HEK293 (cell line): ENCODE data around the gene FMN1.

Experiments used
- CTCF ChIP-seq: fragments of 450-650 bp; formaldehyde crosslinking; IDR thresholded peaks from 2 replicates; pipeline ENCODE4 v1.5.1; 2016; ENCODE audit warnings: missing biosample characterization, missing genetic modification characterization
- IKZF3 ChIP-seq: fragments of 450-650 bp; IDR thresholded peaks from 2 replicates; pipeline ENCODE4 v1.5.0; 2018; ENCODE audit warnings: missing biosample characterization, mild to moderate bottlenecking, missing genetic modification characterization, moderate library complexity
- KLF1 ChIP-seq: fragments of 450-650 bp; formaldehyde crosslinking; IDR thresholded peaks from 2 replicates; pipeline ENCODE4 v1.5.1; 2016; ENCODE audit warnings: missing biosample characterization, missing genetic modification characterization
- KLF16 ChIP-seq: fragments of 450-650 bp; formaldehyde crosslinking; IDR thresholded peaks from 2 replicates; pipeline ENCODE4 v1.5.1; 2017; ENCODE audit warnings: missing biosample characterization, missing genetic modification characterization
- SP2 ChIP-seq: fragments of 450-650 bp; formaldehyde crosslinking; IDR thresholded peaks from 2 replicates; pipeline ENCODE4 v1.5.1; 2016; ENCODE audit warnings: missing biosample characterization, missing genetic modification characterization
- TSHZ1 ChIP-seq: fragments of 450-650 bp; formaldehyde crosslinking; IDR thresholded peaks from 2 replicates; pipeline ENCODE4 v1.5.1; 2016; ENCODE audit warnings: missing biosample characterization, missing genetic modification characterization, borderline replicate concordance
- ZBTB11 ChIP-seq: fragments of 450-650 bp; formaldehyde crosslinking; conservative IDR thresholded peaks from 2 replicates; pipeline ENCODE4 v1.5.1; 2016; ENCODE audit warnings: low read depth, missing biosample characterization, missing genetic modification characterization
- ZNF121 ChIP-seq: fragments of 450-650 bp; formaldehyde crosslinking; IDR thresholded peaks from 2 replicates; pipeline ENCODE4 v1.5.1; 2016; ENCODE audit warnings: missing biosample characterization, missing genetic modification characterization
- ZNF146 ChIP-seq: fragments of 450-650 bp; formaldehyde crosslinking; IDR thresholded peaks from 2 replicates; pipeline ENCODE4 v1.5.1; 2016; ENCODE audit warnings: missing biosample characterization, missing genetic modification characterization
- ZNF274 ChIP-seq, 2 experiments: fragments of 200-500 bp in 1 of 2; fragments of 450-650 bp in 1 of 2; sonication (Bioruptor generic) in 1 of 2; formaldehyde crosslinking in 1 of 2; IDR thresholded peaks; 2 replicates each; pipeline versions ENCODE4 v1.5.1 to v1.6.1; 2014 to 2016; ENCODE audit warnings: borderline replicate concordance in 1 of 2, inconsistent platforms in 1 of 2, low read length in 1 of 2, missing biosample characterization in 1 of 2, missing genetic modification characterization in 1 of 2
- ZNF404 ChIP-seq: fragments of 450-650 bp; formaldehyde crosslinking; IDR thresholded peaks from 2 replicates; pipeline ENCODE4 v1.5.1; 2017; ENCODE audit warnings: missing biosample characterization, missing genetic modification characterization
- ZNF501 ChIP-seq: fragments of 450-650 bp; formaldehyde crosslinking; IDR thresholded peaks from 2 replicates; pipeline ENCODE4 v1.5.1; 2016; ENCODE audit warnings: missing biosample characterization, missing genetic modification characterization
- ZNF514 ChIP-seq: fragments of 450-650 bp; formaldehyde crosslinking; IDR thresholded peaks from 2 replicates; pipeline ENCODE4 v1.5.1; 2016; ENCODE audit warnings: missing biosample characterization, missing genetic modification characterization
- ZSCAN30 ChIP-seq: fragments of 450-650 bp; IDR thresholded peaks from 2 replicates; pipeline ENCODE4 v1.5.1; 2018; ENCODE audit warnings: missing biosample characterization, mild to moderate bottlenecking, missing genetic modification characterization, moderate library complexity

- TF ChIP-seq IKZF3 (tag by site-specific recombination) (no peak), KLF16 (tag by site-specific recombination) (no peak), ZNF514 (no peak), SP2 (tag by site-specific recombination) (no peak), ZNF146 (no peak), ZNF501 (no peak), CTCF (no peak), ZSCAN30 (tag by site-specific recombination) (no peak), ZBTB11 (tag by site-specific recombination) (no peak), KLF1 (tag by site-specific recombination) (no peak), TSHZ1 (tag by site-specific recombination) (no peak), ZNF404 (tag by site-specific recombination) (no peak), ZNF274 (IDR thresholded peaks at IDR 0.05; ENCODE audit: low read length) (no peak), ZNF274 (tag by site-specific recombination; IDR thresholded peaks at IDR 0.05; ENCODE audit: borderline replicate concordance) (no peak), ZNF121 (tag by site-specific recombination) (no peak)
Measured at GRCh38 chr15:33068007-33068481, 126.5 kb downstream of the FMN1 start.
